ENCODE results near the gene EZR.

- TF ChIP-seq CTCF (IDR thresholded peaks at IDR 0.05) (no peak), POLR2A (IDR thresholded peaks at IDR 0.05) (no peak)
These were observed 21.5 kb downstream of the EZR start for GRCh38 chr6:158797331-158798310.

Data from Peyer's patch (tissue), 4 donors.